Endothelial cell of umbilical vein (primary cell): ENCODE results near the gene INMT. TPM values are rescaled to one million over a fixed set of nuclear protein-coding genes. Genes with fewer than 3 reads are reported as not detected.

Source experiments
- BruUV-seq: library from RNA; stranded (reverse); fragments of 400-500 nt; replicated peaks from 2 replicates; lab custom pipeline; 2021; lab: Mats Ljungman, UMichigan
- CTCF ChIA-PET: fragments of 300-600, 350-600 bp; sonication (Branson Sonifier 250); formaldehyde crosslinking; loops from one replicate; lab custom pipeline; 2021; ENCODE audit warnings: antibody characterized with exemption, inconsistent platforms; lab: Charles Lee
- POLR2A ChIA-PET: fragments of 300-600, 350-600 bp; sonication (Branson Sonifier 250); formaldehyde crosslinking; loops from one replicate; lab custom pipeline; 2021; ENCODE audit warnings: antibody characterized with exemption, inconsistent platforms; lab: Charles Lee
- DNase-seq: peaks from one replicate; pipeline ENCODE4 v3.0.0-alpha.2; 2011; ENCODE audit warnings: low read depth, low spot score
- FAIRE-seq: peaks from 2 replicates; lab custom pipeline; 2011; peaks lifted over from hg19 to GRCh38; lab: Jason Lieb, UNC
- H2AFZ ChIP-seq: 2 replicates; pipeline ENCODE4 v1.6.0; 2012; ENCODE audit warnings: low read depth, low read length, control low read depth, inconsistent platforms
- H3K27ac ChIP-seq: 2 replicates; pipeline ENCODE4 v1.5.1; 2011; ENCODE audit warnings: low read depth, mild to moderate bottlenecking, control low read depth, low read length, moderate library complexity; ENCODE audit not compliant: insufficient read depth
- H3K27me3 ChIP-seq, 2 experiments: 2 replicates each; pipeline versions ENCODE4 v1.6.0 to v1.6.1; 2011; ENCODE audit warnings: low read length in 2 of 2, mixed read lengths in 1 of 2; ENCODE audit not compliant: control insufficient read depth in 2 of 2, insufficient read depth in 2 of 2
- H3K36me3 ChIP-seq, 2 experiments: 2 replicates in 1 of 2; 3 replicates in 1 of 2; pipeline ENCODE4 v1.5.1; 2011; ENCODE audit warnings: low read length in 2 of 2, mild to moderate bottlenecking in 1 of 2, moderate library complexity in 1 of 2; ENCODE audit not compliant: control insufficient read depth in 2 of 2, insufficient read depth in 2 of 2; ENCODE audit errors: extremely low read depth in 1 of 2
- H3K4me1 ChIP-seq: 3 replicates; pipeline ENCODE4 v1.5.1; 2011; ENCODE audit warnings: mild to moderate bottlenecking, low read length; ENCODE audit not compliant: control insufficient read depth, insufficient read depth; ENCODE audit errors: extremely low read depth
- H3K4me2 ChIP-seq: 2 replicates; pipeline ENCODE4 v1.6.1; 2011; ENCODE audit warnings: low read length, control low read depth, mixed read lengths; ENCODE audit not compliant: insufficient read depth
- H3K4me3 ChIP-seq, 3 experiments: fragments of 200-600 bp in 1 of 3; sonication (generic), shearing (Covaris generic) in 1 of 3; replicated peaks in 1 of 3; 2 replicates each; pipeline ENCODE4 v1.5.1; 2011 to 2016; ENCODE audit warnings: control low read depth in 3 of 3, low read length in 3 of 3, mild to moderate bottlenecking in 2 of 3, inconsistent platforms in 1 of 3, low read depth in 1 of 3, moderate library complexity in 1 of 3; ENCODE audit not compliant: insufficient read depth in 1 of 3
- H3K79me2 ChIP-seq: 2 replicates; pipeline ENCODE4 v1.6.0; 2012; ENCODE audit warnings: low read length, inconsistent platforms; ENCODE audit not compliant: control insufficient read depth, insufficient read depth
- H3K9ac ChIP-seq: replicated peaks from 2 replicates; pipeline ENCODE3; 2011; ENCODE audit warnings: low read length, control low read depth; ENCODE audit not compliant: insufficient read depth; ENCODE audit errors: extremely low read depth
- H3K9me1 ChIP-seq: replicated peaks from 3 replicates; pipeline ENCODE4 v1.6.0; 2011; ENCODE audit warnings: mild to moderate bottlenecking, low read length; ENCODE audit not compliant: control insufficient read depth, insufficient read depth; ENCODE audit errors: extremely low read depth
- H3K9me3 ChIP-seq: replicated peaks from 2 replicates; pipeline ENCODE4 v1.5.1; 2012; ENCODE audit warnings: low read length, inconsistent platforms; ENCODE audit not compliant: control insufficient read depth, insufficient read depth
- H4K20me1 ChIP-seq: replicated peaks from 2 replicates; pipeline ENCODE3; 2011; ENCODE audit warnings: mild to moderate bottlenecking, low read length; ENCODE audit not compliant: control insufficient read depth, insufficient read depth; ENCODE audit errors: extremely low read depth
- EZH2 ChIP-seq: IDR thresholded peaks from 2 replicates; pipeline ENCODE4 v1.6.1; 2012; ENCODE audit warnings: borderline replicate concordance, low read depth, mild to moderate bottlenecking, moderate library complexity, low read length, inconsistent platforms; ENCODE audit not compliant: severe bottlenecking
- FOS ChIP-seq: IDR thresholded peaks from 2 replicates; pipeline ENCODE4 v1.6.1; 2011; ENCODE audit warnings: mild to moderate bottlenecking, low read length, moderate library complexity, borderline replicate concordance; ENCODE audit not compliant: insufficient read depth
- GATA2 ChIP-seq: IDR thresholded peaks from 2 replicates; pipeline ENCODE4 v1.7.0; 2011; ENCODE audit warnings: low read depth, mild to moderate bottlenecking, moderate library complexity, mixed read lengths, low read length; ENCODE audit not compliant: insufficient read length, insufficient read depth
- JUN ChIP-seq: IDR thresholded peaks from 2 replicates; pipeline ENCODE4 v1.6.1; 2011; ENCODE audit warnings: borderline replicate concordance, low read depth; ENCODE audit not compliant: insufficient read length, insufficient read depth
- MYC ChIP-seq: IDR thresholded peaks from one replicate; pipeline ENCODE4 v1.6.1; 2011; ENCODE audit warnings: mild to moderate bottlenecking, low read depth, low read length
- POLR2A ChIP-seq: IDR thresholded peaks from 2 replicates; pipeline ENCODE4 v1.6.1; 2012; ENCODE audit warnings: low read depth, mild to moderate bottlenecking, control low read depth, low read length
- POLR2AphosphoS5 ChIP-seq: IDR thresholded peaks from 2 replicates; pipeline ENCODE4 v1.6.1; 2012; ENCODE audit warnings: low read depth, mild to moderate bottlenecking, control low read depth, low read length, moderate library complexity; ENCODE audit not compliant: insufficient read depth
- dilution Hi-C: fragments of 300-500 bp; cut with MboI; formaldehyde crosslinking; loops from one replicate; pipeline ENCODE4 v1.15.0; 2019; ENCODE audit warnings: low sequenced_read_pairs; ENCODE audit not compliant: extremely low pct_ligation_motif_present
- intact Hi-C: fragments of 100-400 bp; cut with micrococcal nuclease; formaldehyde crosslinking; loops from one replicate; pipeline ENCODE4 v1.10.0; 2022
- polyA plus RNA-seq, 4 experiments: library from polyadenylated mRNA; depleted of rRNA in 3 of 4; stranded (reverse) in 3 of 4; unstranded in 1 of 4; fragments of >200 nt; gene quantifications; 2 replicates each; pipeline versions ENCODE4 v1.2.1 to v1.2.3, GENCODE V29; 2011 to 2012; ENCODE audit warnings: missing spikeins in 1 of 4
- total RNA-seq: library from RNA; stranded (reverse); gene quantifications from 2 replicates; pipeline ENCODE4 v1.2.3, GENCODE V29; 2021
- TF ChIP-seq, protein P1 (sequence below): IDR thresholded peaks from 2 replicates; pipeline ENCODE4 v1.6.1; 2011; ENCODE audit not compliant: insufficient read depth, insufficient read length
- TF ChIP-seq, protein P2 (sequence below), 2 donors: IDR thresholded peaks; 1 replicate in 1 of 2; 2 replicates in 1 of 2; pipeline ENCODE4 v1.5.1; 2011; ENCODE audit warnings: low read length in 2 of 2, mild to moderate bottlenecking in 2 of 2, moderate library complexity in 2 of 2, control low read depth in 1 of 2, inconsistent platforms in 1 of 2, low read depth in 1 of 2; ENCODE audit not compliant: insufficient read depth in 1 of 2; ENCODE audit errors: extremely low read depth in 1 of 2

INMT gene
- total and polyA plus RNA-seq, 2 donors (not counting 3 experiments of a cell fraction or from before 2014, with no cell fraction given), result not detected

DNA sequence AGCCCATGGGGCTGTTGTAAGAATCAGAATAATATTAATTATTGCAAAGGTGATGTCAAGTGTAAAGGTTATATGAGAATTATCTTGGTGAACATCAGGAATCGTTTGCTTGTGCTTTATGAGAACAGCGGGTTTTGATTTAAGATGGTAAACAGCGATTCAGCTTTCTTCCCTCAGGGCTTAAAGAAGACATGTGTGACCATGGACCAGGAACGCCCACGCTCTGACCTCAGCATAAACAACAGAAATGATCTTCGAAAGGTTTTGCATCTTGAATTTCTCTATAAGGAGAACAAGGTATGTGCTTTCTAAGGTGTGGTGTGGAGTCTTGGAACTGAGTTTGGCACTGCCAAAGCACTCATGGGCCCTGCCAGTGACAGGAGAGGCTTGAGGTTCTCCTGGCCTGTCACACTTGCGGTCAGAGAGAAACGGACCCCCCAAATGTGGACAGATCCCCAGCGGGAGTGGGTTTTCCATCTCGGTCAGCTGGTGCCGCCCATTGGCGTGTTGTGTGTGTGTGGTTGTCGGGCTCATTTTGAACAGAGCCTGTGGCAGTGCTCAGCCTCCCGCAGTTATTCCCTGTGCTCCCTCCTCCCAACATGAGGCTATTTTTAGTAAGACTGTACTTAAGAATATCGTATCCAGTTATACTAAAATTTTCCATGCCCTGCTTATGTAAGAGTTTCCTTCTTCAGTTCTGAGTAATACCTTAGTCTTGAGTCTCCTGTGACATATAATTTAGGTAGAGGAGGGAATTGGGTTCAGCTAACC lies 26.5 kb downstream of the INMT start:
- POLR2A ChIA-PET, result no interaction called here
- Histone ChIP-seq H3K27ac (no peak overlapping the region), H3K27me3 (no peaks in the 10 kb centered on the region), H3K4me2 (no peak overlapping the region), H3K9ac (no peak overlapping the region), H3K9me1 (no peaks in the 10 kb centered on the region), H3K9me3 (no peaks in the 10 kb centered on the region), H3K4me3 (no peak overlapping the region), H3K79me2 (no peaks in the 10 kb centered on the region), H2AFZ (no peak overlapping the region), H4K20me1 (no peaks in the 10 kb centered on the region), H3K4me1 (no peaks in the 10 kb centered on the region), H3K36me3 (peaks cover 0 to 4% of the 10 kb centered on the region in 2 experiments)
- CTCF ChIA-PET, result no interaction called here
- intact Hi-C loops, result no loop called here
- no TSS peak for BruUV-seq
- FAIRE-seq (no peak), DNase-seq (no peak)
- TF ChIP-seq FOS (no peak), POLR2AphosphoS5 (no peak), JUN (no peak), EZH2 (no peak), GATA2 (no peak), MYC (no peak), POLR2A (no peak)
- TF ChIP-seq, protein P1, sequence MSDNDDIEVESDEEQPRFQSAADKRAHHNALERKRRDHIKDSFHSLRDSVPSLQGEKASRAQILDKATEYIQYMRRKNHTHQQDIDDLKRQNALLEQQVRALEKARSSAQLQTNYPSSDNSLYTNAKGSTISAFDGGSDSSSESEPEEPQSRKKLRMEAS, result no peak
- TF ChIP-seq, protein P2, sequence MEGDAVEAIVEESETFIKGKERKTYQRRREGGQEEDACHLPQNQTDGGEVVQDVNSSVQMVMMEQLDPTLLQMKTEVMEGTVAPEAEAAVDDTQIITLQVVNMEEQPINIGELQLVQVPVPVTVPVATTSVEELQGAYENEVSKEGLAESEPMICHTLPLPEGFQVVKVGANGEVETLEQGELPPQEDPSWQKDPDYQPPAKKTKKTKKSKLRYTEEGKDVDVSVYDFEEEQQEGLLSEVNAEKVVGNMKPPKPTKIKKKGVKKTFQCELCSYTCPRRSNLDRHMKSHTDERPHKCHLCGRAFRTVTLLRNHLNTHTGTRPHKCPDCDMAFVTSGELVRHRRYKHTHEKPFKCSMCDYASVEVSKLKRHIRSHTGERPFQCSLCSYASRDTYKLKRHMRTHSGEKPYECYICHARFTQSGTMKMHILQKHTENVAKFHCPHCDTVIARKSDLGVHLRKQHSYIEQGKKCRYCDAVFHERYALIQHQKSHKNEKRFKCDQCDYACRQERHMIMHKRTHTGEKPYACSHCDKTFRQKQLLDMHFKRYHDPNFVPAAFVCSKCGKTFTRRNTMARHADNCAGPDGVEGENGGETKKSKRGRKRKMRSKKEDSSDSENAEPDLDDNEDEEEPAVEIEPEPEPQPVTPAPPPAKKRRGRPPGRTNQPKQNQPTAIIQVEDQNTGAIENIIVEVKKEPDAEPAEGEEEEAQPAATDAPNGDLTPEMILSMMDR (IDR thresholded peaks at IDR 0.05; ENCODE audit: extremely low read depth in 1 of 2, insufficient read depth in 1 of 2, low read depth in 1 of 2, low read length in 2 of 2), result no peak
- dilution Hi-C loops, result no loop called here
